LHCN-M2 (cell line): ENCODE data around the gene SEC11A. TPM values are rescaled to one million over a fixed set of nuclear protein-coding genes. Genes with fewer than 3 reads are reported as not detected.
"Not testable (repeated sequence)": the region's sequence is repeated elsewhere in the genome, so short reads cannot be mapped to it uniquely, and the experiment has no call there.

Experiments
- DNase-seq: peaks from one replicate; pipeline ENCODE4 v3.0.0-alpha.2; 2012; ENCODE audit warnings: low read depth
- total RNA-seq: library from RNA; depleted of rRNA; stranded (reverse); fragments of >200 nt; gene quantifications from 2 replicates; pipeline ENCODE4 v1.2.3, GENCODE V29; 2014; rRNA removed

The SEC11A gene
- total RNA-seq, 1 experiment from 2014 or later = 215 TPM

DNA sequence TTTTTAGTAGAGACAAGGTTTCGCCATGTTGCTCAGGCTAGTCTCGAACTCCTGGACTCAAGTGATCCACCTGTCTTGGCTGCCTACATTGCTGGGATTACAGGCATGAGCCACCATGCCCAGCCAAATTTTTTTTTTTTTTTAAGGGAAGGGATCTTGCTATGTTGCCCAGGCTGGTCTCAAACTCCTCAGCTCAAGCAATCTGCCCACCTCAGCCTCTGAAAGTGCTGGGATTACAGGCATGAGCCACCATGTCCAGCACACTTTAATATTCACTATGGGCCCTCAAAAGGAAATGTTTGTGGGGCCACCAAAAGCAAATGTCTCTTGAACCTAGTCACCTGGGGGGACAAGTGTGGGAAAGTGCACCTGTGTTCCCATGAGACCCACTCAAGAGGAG is 73.3 kb downstream of the SEC11A start:
- not testable (repeated sequence) for DNase-seq

GRCh38 chr15:84641871-84642270 is 74.1 kb downstream of the SEC11A start:
- DNase-seq = not testable (repeated sequence)

GRCh38 chr15:84638103-84638502 is 77.8 kb downstream of the SEC11A start:
- DNase-seq = peak; percentile 39

DNA sequence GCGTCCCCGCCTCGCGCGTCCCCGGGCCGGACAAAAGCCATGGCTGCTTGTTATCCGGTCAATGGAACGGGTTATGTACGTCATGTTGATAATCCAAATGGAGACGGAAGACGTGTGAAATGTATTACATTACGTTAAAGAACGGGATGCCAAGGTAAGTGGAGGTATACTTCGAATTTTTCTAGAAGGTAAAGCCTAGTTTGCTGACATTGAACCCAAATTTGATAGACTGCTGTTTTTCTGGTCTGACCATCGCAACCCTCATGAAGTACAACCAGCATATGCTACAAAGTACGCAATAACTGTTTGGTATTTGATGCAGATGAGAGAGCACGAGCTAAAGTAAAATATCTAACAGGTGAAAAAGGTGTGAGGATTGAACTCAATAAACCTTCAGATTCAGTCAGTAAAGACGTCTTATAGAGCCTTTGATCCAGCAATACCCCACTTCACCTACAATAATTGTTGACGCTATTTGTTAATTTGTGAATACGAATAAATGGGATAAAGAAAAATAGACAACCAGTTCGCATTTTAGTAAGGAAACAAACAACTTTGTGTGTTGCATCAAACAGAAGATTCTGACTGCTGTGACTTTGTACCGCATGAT is 81.6 kb downstream of the SEC11A start:
- no peak for DNase-seq

- DNase-seq = peak; percentile 60
Measured at GRCh38 chr15:84633311-84634227, 82.4 kb downstream of the SEC11A start.

DNA sequence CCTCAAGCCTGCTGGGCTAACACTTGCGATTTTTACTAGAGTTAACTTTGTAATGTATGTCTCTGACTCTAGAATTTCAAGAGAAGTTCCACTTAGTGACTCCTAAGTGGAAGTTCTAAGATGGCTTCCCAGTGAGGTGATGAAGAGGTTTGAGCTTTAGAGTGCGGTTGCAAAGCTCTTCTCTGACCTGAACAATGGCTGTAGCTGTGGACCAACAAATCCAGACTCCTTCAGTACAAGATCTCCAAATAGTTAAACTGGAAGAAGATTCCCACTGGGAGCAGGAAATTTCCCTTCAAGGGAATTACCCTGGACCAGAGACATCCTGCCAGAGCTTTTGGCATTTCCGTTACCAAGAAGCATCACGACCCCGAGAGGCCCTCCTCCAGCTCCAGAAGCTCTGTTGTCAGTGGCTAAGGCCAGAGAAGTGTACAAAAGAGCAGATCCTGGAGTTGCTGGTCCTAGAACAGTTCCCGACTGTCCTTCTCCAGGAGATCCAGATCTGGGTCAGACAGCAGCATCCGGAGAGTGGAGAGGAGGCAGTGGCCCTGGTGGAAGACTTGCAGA is 84.2 kb downstream of the SEC11A start:
- no peak for DNase-seq

- no peak for DNase-seq
Measured at GRCh38 chr15:84629033-84629432, 86.9 kb downstream of the SEC11A start.

DNA sequence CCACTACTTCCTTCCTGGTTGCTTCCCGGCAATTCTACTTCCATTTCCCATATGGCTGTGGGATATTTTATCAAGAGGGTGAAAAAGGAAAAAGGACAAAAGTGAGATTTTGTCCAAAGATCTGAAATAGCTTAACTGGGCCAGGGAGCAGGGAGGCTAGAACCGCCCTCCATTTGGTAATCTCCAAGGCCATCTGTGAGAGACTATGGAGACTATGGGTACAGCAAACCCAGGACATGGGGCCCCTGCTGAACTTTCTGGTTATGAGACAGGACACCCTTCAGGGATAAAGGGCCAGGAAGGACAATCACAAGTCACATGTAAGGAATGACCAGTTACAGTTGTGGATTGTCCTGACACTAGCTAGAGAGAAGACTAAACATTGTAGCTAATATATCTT is 90.8 kb downstream of the SEC11A start:
- no peak for DNase-seq

DNA sequence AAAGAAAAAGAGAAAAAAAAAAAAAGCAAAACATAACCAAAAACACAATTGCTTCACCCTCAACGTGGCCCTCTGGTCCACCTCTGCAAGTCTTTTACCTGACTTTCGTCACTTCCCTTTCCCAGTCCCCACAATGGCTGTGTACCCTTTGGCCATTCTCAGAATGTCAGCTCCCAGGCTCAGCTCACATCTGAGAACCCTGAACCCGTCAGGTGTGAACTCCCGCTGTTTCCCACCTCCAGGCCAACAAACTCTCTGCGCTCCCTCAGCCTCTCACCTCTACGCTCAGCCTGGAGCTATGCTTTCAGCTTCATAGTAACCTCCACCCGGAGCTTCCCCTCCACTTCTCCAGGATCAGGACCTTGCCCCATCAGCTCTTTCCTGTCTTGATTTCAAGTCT is 91.6 kb downstream of the SEC11A start:
- DNase-seq = no peak

DNA sequence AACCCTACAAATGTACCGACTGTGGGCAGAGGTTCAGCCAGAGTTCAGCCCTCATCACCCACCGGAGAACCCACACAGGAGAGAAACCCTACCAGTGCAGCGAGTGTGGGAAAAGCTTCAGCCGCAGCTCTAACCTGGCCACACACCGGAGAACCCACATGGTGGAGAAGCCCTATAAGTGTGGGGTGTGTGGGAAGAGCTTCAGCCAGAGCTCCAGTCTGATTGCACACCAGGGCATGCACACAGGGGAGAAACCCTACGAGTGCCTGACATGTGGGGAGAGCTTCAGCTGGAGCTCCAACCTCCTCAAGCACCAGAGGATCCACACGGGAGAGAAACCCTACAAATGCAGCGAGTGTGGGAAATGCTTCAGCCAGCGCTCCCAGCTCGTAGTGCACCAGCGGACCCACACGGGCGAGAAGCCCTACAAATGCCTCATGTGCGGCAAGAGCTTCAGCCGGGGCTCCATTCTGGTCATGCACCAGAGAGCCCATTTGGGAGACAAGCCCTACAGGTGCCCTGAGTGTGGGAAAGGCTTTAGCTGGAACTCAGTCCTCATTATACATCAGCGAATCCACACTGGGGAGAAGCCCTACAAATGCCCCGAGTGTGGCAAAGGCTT is 94.5 kb downstream of the SEC11A start:
- DNase-seq = no peak

DNA sequence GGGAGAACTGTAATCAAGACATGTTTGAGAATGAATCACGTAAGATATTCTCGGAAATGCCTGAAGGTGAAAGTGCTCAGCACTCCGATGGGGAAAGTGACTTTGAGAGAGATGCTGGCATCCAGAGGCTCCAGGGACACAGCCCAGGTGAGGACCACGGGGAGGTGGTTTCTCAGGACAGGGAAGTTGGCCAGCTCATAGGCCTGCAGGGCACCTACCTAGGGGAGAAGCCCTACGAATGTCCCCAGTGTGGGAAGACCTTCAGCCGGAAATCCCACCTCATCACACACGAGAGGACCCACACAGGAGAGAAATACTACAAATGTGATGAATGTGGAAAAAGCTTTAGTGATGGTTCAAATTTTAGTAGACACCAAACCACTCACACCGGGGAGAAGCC is 95.3 kb downstream of the SEC11A start:
- no peak for DNase-seq

Other genes with a start within 250 kb of the SEC11A start
- 10.3 and 17.5 TPM in 2 replicates for gene ZSCAN2, start 115.1 kb downstream of the SEC11A start, total RNA-seq
- gene WDR73, start 61.9 kb downstream of the SEC11A start, total RNA-seq = 15.5 and 17.3 TPM in 2 replicates
- gene NMB, start 57.9 kb downstream of the SEC11A start, total RNA-seq = 4.0 and 5.9 TPM in 2 replicates
- gene ZNF592, start 32.5 kb upstream of the SEC11A start, total RNA-seq = 9.2 and 12.2 TPM in 2 replicates
- 33.5 and 37.4 TPM in 2 replicates for gene ALPK3, start 101.2 kb upstream of the SEC11A start, total RNA-seq
- gene SLC28A1, start 168.5 kb upstream of the SEC11A start, total RNA-seq = not detected in 2 replicates